GM23338 (cell line): Measurements from ENCODE around the gene GP1BB. TPM values are rescaled to one million over a fixed set of nuclear protein-coding genes. Genes with fewer than 3 reads are reported as not detected.
A peak's percentile ranks its signal among the peaks of the same experiment; 100 is the strongest.

Experiments used
- ATAC-seq: fragments of 200-7000 bp; cut with Tn5 transposase; 3 replicates; pipeline ENCODE4 v1.9.1; 2020
- DNase-seq: peaks from one replicate; pipeline ENCODE4 v3.0.0-alpha.2; 2015; ENCODE audit warnings: low spot score
- H2AFZ ChIP-seq: fragments of 200-600 bp; sonication (generic); 2 replicates; pipeline ENCODE4 v1.8.0; 2016; ENCODE audit warnings: antibody characterized with exemption, mild to moderate bottlenecking, moderate library complexity
- H3F3A ChIP-seq: fragments of 200-600 bp; sonication (generic); replicated peaks from 2 replicates; pipeline ENCODE4 v1.8.0; 2017; ENCODE audit warnings: antibody characterized with exemption, mixed run types, low read depth
- H3K27ac ChIP-seq: fragments of 200-600 bp; sonication (generic); 2 replicates; pipeline ENCODE4 v1.6.1; 2016; ENCODE audit warnings: low read depth
- H3K27me3 ChIP-seq: fragments of 200-600 bp; sonication (generic); 2 replicates; pipeline ENCODE4 v1.8.0; 2016; ENCODE audit warnings: mild to moderate bottlenecking, mixed run types, moderate library complexity; ENCODE audit not compliant: insufficient read depth
- H3K36me3 ChIP-seq: fragments of 200-600 bp; sonication (generic); 2 replicates; pipeline ENCODE4 v1.8.0; 2016; ENCODE audit warnings: mild to moderate bottlenecking; ENCODE audit not compliant: insufficient read depth
- H3K4me1 ChIP-seq: fragments of 200-600 bp; sonication (generic); 2 replicates; pipeline ENCODE4 v1.8.0; 2016; ENCODE audit warnings: mild to moderate bottlenecking, moderate library complexity; ENCODE audit not compliant: insufficient read depth
- H3K4me2 ChIP-seq: fragments of 200-600 bp; sonication (generic); 2 replicates; pipeline ENCODE4 v1.7.1; 2017; ENCODE audit warnings: mixed run types
- H3K4me3 ChIP-seq: fragments of 200-600 bp; sonication (generic); 2 replicates; pipeline ENCODE4 v1.6.1; 2016; ENCODE audit warnings: mixed run types
- H3K79me2 ChIP-seq: fragments of 200-600 bp; sonication (generic); replicated peaks from 2 replicates; pipeline ENCODE4 v1.8.0; 2017; ENCODE audit warnings: mild to moderate bottlenecking; ENCODE audit not compliant: insufficient read depth
- H3K9me2 ChIP-seq: fragments of 200-600 bp; sonication (generic); 2 replicates; pipeline ENCODE4 v1.8.0; 2017; ENCODE audit not compliant: insufficient read depth
- H4K20me1 ChIP-seq: fragments of 200-600 bp; sonication (generic); replicated peaks from 2 replicates; pipeline ENCODE4 v1.8.0; 2017; ENCODE audit warnings: mild to moderate bottlenecking; ENCODE audit not compliant: insufficient read depth
- H3K27ac Mint-ChIP-seq: 2 replicates; pipeline ENCODE4 v1.8.0; 2020; ENCODE audit warnings: inconsistent platforms, mild to moderate bottlenecking, moderate library complexity, mixed read lengths
- H3K27me3 Mint-ChIP-seq: 3 replicates; pipeline ENCODE4 v1.8.0; 2022; ENCODE audit warnings: low read depth, mild to moderate bottlenecking, moderate library complexity, mixed read lengths, inconsistent platforms; ENCODE audit not compliant: insufficient read depth, poor library complexity
- H3K36me3 Mint-ChIP-seq: 3 replicates; pipeline ENCODE4 v1.8.0; 2021; ENCODE audit warnings: low read depth, mild to moderate bottlenecking, inconsistent platforms, moderate library complexity, mixed read lengths
- H3K4me1 Mint-ChIP-seq: 3 replicates; pipeline ENCODE4 v1.8.0; 2020; ENCODE audit warnings: mild to moderate bottlenecking, inconsistent platforms, mixed read lengths
- H3K4me3 Mint-ChIP-seq: 3 replicates; pipeline ENCODE4 v1.8.0; 2021; ENCODE audit warnings: moderate library complexity, mild to moderate bottlenecking, inconsistent platforms, mixed read lengths
- H3K9me3 Mint-ChIP-seq: 3 replicates; pipeline ENCODE4 v1.8.0; 2020; ENCODE audit warnings: moderate library complexity, mild to moderate bottlenecking, inconsistent platforms, mixed read lengths
- CREB1 ChIP-seq: fragments of 250-450 bp; sonication (Bioruptor Pico); IDR thresholded peaks from 2 replicates; pipeline ENCODE4 v1.5.0; 2020; ENCODE audit warnings: low read depth, mild to moderate bottlenecking, moderate library complexity
- EZH2 ChIP-seq: fragments of 200-600 bp; sonication (generic); IDR thresholded peaks from one replicate; pipeline ENCODE4 v1.8.0; 2017; ENCODE audit warnings: antibody characterized with exemption, mild to moderate bottlenecking, low read depth; ENCODE audit not compliant: unreplicated experiment
- JUNB ChIP-seq: IDR thresholded peaks from one replicate; pipeline ENCODE4 v1.6.1; 2016; ENCODE audit warnings: antibody characterized with exemption; ENCODE audit not compliant: unreplicated experiment
- NANOG ChIP-seq: IDR thresholded peaks from 2 replicates; pipeline ENCODE4 v1.6.1; 2016; ENCODE audit warnings: antibody characterized with exemption, borderline replicate concordance
- POLR2AphosphoS5 ChIP-seq: IDR thresholded peaks from 2 replicates; pipeline ENCODE4 v1.6.1; 2016; ENCODE audit warnings: antibody characterized with exemption, low read depth
- STAT1 ChIP-seq: IDR thresholded peaks from one replicate; pipeline ENCODE4 v1.6.1; 2016; ENCODE audit warnings: antibody characterized with exemption; ENCODE audit not compliant: unreplicated experiment
- ZNF114 ChIP-seq: fragments of 250-450 bp; sonication (Bioruptor Pico); IDR thresholded peaks from 2 replicates; pipeline ENCODE4 v1.5.0; 2020; ENCODE audit warnings: mild to moderate bottlenecking, moderate library complexity
- polyA plus RNA-seq: library from polyadenylated mRNA; unstranded; fragments of >200 nt; fragmentation: Nextera tagmentation; extraction: Ambion mirVana; gene quantifications from 2 replicates; pipeline ENCODE4 v1.2.1, GENCODE V29; 2016
- total RNA-seq: library from RNA; depleted of rRNA; stranded (reverse); fragments of >200 nt; shearing (Covaris generic); gene quantifications from 2 replicates; pipeline ENCODE4 v1.2.3, GENCODE V29; 2014
- TF ChIP-seq, protein P1 (sequence below): fragments of 250-450 bp; sonication (Bioruptor Pico); IDR thresholded peaks from 2 replicates; pipeline ENCODE4 v1.5.0; 2020; ENCODE audit warnings: mild to moderate bottlenecking, moderate library complexity
- TF ChIP-seq, protein P2 (sequence below): IDR thresholded peaks from one replicate; pipeline ENCODE4 v1.6.1; 2018; ENCODE audit warnings: antibody characterized with exemption; ENCODE audit not compliant: unreplicated experiment

The GP1BB gene
- total and polyA plus RNA-seq, 2 experiments from 2014 or later, result 0.53 to 1.3 TPM

DNA sequence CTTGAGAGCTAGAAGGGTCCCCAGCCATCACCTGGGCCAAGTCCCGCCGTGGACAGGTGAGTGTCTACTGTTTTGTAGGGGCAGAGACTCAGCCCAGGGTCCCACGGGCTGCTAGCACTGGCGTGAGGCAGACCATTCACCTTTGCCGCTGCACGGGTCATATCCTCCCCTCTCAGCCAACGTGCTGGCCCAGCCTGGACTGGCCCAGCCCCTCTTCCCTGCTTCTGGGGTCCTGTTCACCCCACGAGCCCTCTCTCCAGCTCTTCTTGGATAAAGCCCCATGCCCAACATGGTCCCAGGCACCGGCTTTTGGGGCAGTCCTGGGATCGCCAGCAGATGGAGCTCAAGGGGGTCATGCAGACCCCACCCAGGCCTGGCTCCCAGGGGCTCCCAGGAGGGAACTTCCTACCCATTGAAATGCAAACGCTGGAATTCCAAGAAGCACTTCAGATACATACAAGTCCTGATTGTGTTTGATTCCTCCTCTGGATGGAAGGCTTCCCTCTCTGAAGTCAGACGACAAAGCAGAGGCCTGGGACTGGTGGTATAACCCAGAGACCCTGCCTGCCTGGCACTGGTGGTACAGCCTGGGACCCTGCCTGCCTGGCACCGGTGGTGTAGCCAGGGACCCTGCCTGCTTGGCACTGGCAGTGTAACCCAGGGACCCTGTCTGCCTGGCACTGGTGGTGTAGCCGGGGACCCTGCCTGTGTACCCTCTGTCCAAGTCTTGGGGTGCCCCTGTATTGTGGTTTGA lies 18.0 kb upstream of the GP1BB start (continued):
- TF ChIP-seq, protein P1, sequence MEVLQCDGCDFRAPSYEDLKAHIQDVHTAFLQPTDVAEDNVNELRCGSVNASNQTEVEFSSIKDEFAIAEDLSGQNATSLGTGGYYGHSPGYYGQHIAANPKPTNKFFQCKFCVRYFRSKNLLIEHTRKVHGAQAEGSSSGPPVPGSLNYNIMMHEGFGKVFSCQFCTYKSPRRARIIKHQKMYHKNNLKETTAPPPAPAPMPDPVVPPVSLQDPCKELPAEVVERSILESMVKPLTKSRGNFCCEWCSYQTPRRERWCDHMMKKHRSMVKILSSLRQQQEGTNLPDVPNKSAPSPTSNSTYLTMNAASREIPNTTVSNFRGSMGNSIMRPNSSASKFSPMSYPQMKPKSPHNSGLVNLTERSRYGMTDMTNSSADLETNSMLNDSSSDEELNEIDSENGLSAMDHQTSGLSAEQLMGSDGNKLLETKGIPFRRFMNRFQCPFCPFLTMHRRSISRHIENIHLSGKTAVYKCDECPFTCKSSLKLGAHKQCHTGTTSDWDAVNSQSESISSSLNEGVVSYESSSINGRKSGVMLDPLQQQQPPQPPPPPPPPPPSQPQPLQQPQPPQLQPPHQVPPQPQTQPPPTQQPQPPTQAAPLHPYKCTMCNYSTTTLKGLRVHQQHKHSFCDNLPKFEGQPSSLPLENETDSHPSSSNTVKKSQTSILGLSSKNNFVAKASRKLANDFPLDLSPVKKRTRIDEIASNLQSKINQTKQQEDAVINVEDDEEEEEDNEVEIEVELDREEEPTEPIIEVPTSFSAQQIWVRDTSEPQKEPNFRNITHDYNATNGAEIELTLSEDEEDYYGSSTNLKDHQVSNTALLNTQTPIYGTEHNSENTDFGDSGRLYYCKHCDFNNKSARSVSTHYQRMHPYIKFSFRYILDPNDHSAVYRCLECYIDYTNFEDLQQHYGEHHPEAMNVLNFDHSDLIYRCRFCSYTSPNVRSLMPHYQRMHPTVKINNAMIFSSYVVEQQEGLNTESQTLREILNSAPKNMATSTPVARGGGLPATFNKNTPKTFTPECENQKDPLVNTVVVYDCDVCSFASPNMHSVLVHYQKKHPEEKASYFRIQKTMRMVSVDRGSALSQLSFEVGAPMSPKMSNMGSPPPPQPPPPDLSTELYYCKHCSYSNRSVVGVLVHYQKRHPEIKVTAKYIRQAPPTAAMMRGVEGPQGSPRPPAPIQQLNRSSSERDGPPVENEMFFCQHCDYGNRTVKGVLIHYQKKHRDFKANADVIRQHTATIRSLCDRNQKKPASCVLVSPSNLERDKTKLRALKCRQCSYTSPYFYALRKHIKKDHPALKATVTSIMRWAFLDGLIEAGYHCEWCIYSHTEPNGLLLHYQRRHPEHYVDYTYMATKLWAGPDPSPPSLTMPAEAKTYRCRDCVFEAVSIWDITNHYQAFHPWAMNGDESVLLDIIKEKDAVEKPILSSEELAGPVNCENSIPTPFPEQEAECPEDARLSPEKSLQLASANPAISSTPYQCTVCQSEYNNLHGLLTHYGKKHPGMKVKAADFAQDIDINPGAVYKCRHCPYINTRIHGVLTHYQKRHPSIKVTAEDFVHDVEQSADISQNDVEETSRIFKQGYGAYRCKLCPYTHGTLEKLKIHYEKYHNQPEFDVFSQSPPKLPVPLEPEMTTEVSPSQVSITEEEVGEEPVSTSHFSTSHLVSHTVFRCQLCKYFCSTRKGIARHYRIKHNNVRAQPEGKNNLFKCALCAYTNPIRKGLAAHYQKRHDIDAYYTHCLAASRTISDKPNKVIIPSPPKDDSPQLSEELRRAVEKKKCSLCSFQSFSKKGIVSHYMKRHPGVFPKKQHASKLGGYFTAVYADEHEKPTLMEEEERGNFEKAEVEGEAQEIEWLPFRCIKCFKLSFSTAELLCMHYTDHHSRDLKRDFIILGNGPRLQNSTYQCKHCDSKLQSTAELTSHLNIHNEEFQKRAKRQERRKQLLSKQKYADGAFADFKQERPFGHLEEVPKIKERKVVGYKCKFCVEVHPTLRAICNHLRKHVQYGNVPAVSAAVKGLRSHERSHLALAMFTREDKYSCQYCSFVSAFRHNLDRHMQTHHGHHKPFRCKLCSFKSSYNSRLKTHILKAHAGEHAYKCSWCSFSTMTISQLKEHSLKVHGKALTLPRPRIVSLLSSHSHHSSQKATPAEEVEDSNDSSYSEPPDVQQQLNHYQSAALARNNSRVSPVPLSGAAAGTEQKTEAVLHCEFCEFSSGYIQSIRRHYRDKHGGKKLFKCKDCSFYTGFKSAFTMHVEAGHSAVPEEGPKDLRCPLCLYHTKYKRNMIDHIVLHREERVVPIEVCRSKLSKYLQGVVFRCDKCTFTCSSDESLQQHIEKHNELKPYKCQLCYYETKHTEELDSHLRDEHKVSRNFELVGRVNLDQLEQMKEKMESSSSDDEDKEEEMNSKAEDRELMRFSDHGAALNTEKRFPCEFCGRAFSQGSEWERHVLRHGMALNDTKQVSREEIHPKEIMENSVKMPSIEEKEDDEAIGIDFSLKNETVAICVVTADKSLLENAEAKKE, result peak; percentile 83
- TF ChIP-seq CREB1 (CRISPR knock-in tag), result peak; percentile 5; the same call in 1 of the 2 replicates
- TF ChIP-seq ZNF114 (CRISPR knock-in tag), result no peak
- no peak for TF ChIP-seq STAT1

DNA sequence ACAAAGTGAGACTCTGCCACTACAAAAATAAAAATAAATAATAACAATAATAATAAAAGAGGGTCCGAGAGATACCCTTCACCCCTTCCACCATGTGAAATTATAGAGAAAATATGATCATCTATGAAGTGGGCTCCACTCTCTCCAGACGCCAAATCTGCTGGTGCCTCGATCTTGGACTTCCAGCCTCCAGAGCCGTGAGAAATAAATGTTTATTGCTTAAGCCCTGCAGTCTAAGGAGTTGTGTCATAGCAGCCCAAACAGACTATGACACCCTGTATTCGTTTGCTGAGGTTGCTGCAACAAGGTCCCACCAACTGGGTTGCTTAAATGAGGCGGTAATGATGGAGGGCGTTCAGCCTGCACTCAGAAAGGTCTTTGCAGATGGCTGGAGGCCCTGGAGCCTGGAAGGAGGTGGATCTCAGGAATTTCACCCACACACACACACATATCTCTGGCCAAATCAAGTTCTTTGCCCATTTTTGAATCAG lies 16.6 kb upstream of the GP1BB start:
- Mint-ChIP-seq H3K9me3 (no peaks in the 10 kb centered on the region), H3K27ac (no peak overlapping the region), H3K4me3 (no peak overlapping the region), H3K4me1 (peaks cover 27% of the 10 kb centered on the region), H3K36me3 (no peaks in the 10 kb centered on the region), H3K27me3 (peaks cover 37% of the 10 kb centered on the region)
- no peak overlapping the region for H3K4me3 ChIP-seq
- no peak overlapping the region for H3K4me2 ChIP-seq
- H3K27me3 ChIP-seq, result no peaks in the 10 kb centered on the region
- no peak overlapping the region for H3K27ac ChIP-seq
- peaks cover 22% of the 10 kb centered on the region for H3K4me1 ChIP-seq
- no peak overlapping the region for H2AFZ ChIP-seq
- no peaks in the 10 kb centered on the region for H3K36me3 ChIP-seq
- ATAC-seq, result no peak
- no peak for DNase-seq
- H4K20me1 ChIP-seq, result no peaks in the 10 kb centered on the region
- no peaks in the 10 kb centered on the region for H3K79me2 ChIP-seq
- no peak for TF ChIP-seq STAT1
- TF ChIP-seq, protein P2, sequence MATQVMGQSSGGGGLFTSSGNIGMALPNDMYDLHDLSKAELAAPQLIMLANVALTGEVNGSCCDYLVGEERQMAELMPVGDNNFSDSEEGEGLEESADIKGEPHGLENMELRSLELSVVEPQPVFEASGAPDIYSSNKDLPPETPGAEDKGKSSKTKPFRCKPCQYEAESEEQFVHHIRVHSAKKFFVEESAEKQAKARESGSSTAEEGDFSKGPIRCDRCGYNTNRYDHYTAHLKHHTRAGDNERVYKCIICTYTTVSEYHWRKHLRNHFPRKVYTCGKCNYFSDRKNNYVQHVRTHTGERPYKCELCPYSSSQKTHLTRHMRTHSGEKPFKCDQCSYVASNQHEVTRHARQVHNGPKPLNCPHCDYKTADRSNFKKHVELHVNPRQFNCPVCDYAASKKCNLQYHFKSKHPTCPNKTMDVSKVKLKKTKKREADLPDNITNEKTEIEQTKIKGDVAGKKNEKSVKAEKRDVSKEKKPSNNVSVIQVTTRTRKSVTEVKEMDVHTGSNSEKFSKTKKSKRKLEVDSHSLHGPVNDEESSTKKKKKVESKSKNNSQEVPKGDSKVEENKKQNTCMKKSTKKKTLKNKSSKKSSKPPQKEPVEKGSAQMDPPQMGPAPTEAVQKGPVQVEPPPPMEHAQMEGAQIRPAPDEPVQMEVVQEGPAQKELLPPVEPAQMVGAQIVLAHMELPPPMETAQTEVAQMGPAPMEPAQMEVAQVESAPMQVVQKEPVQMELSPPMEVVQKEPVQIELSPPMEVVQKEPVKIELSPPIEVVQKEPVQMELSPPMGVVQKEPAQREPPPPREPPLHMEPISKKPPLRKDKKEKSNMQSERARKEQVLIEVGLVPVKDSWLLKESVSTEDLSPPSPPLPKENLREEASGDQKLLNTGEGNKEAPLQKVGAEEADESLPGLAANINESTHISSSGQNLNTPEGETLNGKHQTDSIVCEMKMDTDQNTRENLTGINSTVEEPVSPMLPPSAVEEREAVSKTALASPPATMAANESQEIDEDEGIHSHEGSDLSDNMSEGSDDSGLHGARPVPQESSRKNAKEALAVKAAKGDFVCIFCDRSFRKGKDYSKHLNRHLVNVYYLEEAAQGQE, result no peak
- TF ChIP-seq ZNF114 (CRISPR knock-in tag), result no peak
- no peak for TF ChIP-seq JUNB
- TF ChIP-seq NANOG, result no peak
- no peak for TF ChIP-seq EZH2
- no peak for TF ChIP-seq POLR2AphosphoS5
- 0 out of 2 replicates have a peak, but pooled peaks cover 3% of the 10 kb centered on the region for H3F3A ChIP-seq
- H3K9me2 ChIP-seq, result no peaks in the 10 kb centered on the region
